ENCODE results near the gene TRUB1.

The TRUB1 gene

GRCh38 chr10:114982989-114983388 is 45.0 kb downstream of the TRUB1 start:
- DNase-seq (ENCODE audit: low spot score): no peak

- peak; percentile 23 for DNase-seq (ENCODE audit: low spot score)
Measured at GRCh38 chr10:114987995-114988394, 50.0 kb downstream of the TRUB1 start.

- DNase-seq (ENCODE audit: low spot score): no peak
Measured at GRCh38 chr10:114990586-114990985, 52.6 kb downstream of the TRUB1 start.

GRCh38 chr10:114990991-114991390 is 53.0 kb downstream of the TRUB1 start:
- no peak for DNase-seq (ENCODE audit: low spot score)

- no peak for DNase-seq (ENCODE audit: low spot score)
Measured at GRCh38 chr10:114992189-114992775, 54.3 kb downstream of the TRUB1 start.

GRCh38 chr10:114995468-114996247 is 57.7 kb downstream of the TRUB1 start:
- peak; percentile 18 for DNase-seq (ENCODE audit: low spot score)

- no peak for DNase-seq (ENCODE audit: low spot score)
Measured at GRCh38 chr10:114996542-114996941, 58.5 kb downstream of the TRUB1 start.

GRCh38 chr10:114998993-114999392 is 61.0 kb downstream of the TRUB1 start:
- DNase-seq (ENCODE audit: low spot score): no peak

- peak; percentile 41 for DNase-seq (ENCODE audit: low spot score)
Measured at GRCh38 chr10:115001506-115002381, 63.7 kb downstream of the TRUB1 start.

GRCh38 chr10:115003396-115003795 is 65.4 kb downstream of the TRUB1 start:
- DNase-seq (ENCODE audit: low spot score): no peak

GRCh38 chr10:115004236-115004862 is 66.4 kb downstream of the TRUB1 start:
- DNase-seq (ENCODE audit: low spot score): no peak

- DNase-seq (ENCODE audit: low spot score): no peak
Measured at GRCh38 chr10:115005771-115006170, 67.8 kb downstream of the TRUB1 start.

- DNase-seq (ENCODE audit: low spot score): no peak
Measured at GRCh38 chr10:115018185-115018931, 80.4 kb downstream of the TRUB1 start.

- DNase-seq (ENCODE audit: low spot score): no peak
Measured at GRCh38 chr10:115020449-115020848, 82.5 kb downstream of the TRUB1 start.

GRCh38 chr10:115022733-115023132 is 84.7 kb downstream of the TRUB1 start:
- no peak for DNase-seq (ENCODE audit: low spot score)

- DNase-seq (ENCODE audit: low spot score): no peak
Measured at GRCh38 chr10:115023715-115024114, 85.7 kb downstream of the TRUB1 start.

- DNase-seq (ENCODE audit: low spot score): no peak
Measured at GRCh38 chr10:115024371-115024770, 86.4 kb downstream of the TRUB1 start.

- no peak for DNase-seq (ENCODE audit: low spot score)
Measured at GRCh38 chr10:115026056-115026745, 88.2 kb downstream of the TRUB1 start.

GRCh38 chr10:115026746-115027140 is 88.7 kb downstream of the TRUB1 start:
- no peak for DNase-seq (ENCODE audit: low spot score)

Data from AG08395 (cell line).